Neural cell (in vitro differentiated cells): ENCODE data around the gene DGKB.

Source experiments
- EP300 ChIP-seq: fragments of 450-650 bp; conservative IDR thresholded peaks from 2 replicates; pipeline ENCODE4 v1.6.1; 2014; ENCODE audit warnings: antibody characterized with exemption, mild to moderate bottlenecking, moderate library complexity; ENCODE audit not compliant: poor library complexity, severe bottlenecking
- EZH2 ChIP-seq: fragments of 200-600, 300-800 bp; shearing (Covaris generic), sonication (generic); IDR thresholded peaks from 2 replicates; pipeline ENCODE4 v1.6.1; 2014; ENCODE audit warnings: antibody characterized with exemption, low read length, borderline replicate concordance, mild to moderate bottlenecking; ENCODE audit not compliant: insufficient read depth, poor library complexity, severe bottlenecking
- MXI1 ChIP-seq: fragments of 450-650 bp; conservative IDR thresholded peaks from 2 replicates; pipeline ENCODE4 v1.6.1; 2014; ENCODE audit warnings: antibody characterized with exemption, mild to moderate bottlenecking; ENCODE audit not compliant: poor library complexity, severe bottlenecking
- POLR2AphosphoS5 ChIP-seq: IDR thresholded peaks from 2 replicates; pipeline ENCODE4 v1.6.1; 2012
- RAD21 ChIP-seq: fragments of 450-650 bp; conservative IDR thresholded peaks from 2 replicates; pipeline ENCODE4 v1.6.1; 2014; ENCODE audit warnings: antibody characterized with exemption, mild to moderate bottlenecking, moderate library complexity
- TF ChIP-seq, protein P1 (sequence below): fragments of 450-650 bp; IDR thresholded peaks from 2 replicates; pipeline ENCODE4 v1.5.1; 2014; ENCODE audit warnings: antibody characterized with exemption, mild to moderate bottlenecking, moderate library complexity; ENCODE audit not compliant: poor library complexity, severe bottlenecking
- TF ChIP-seq, protein P2 (sequence below): IDR thresholded peaks from 2 replicates; pipeline ENCODE4 v1.6.1; 2012; ENCODE audit warnings: borderline replicate concordance

- TF ChIP-seq, protein P1, sequence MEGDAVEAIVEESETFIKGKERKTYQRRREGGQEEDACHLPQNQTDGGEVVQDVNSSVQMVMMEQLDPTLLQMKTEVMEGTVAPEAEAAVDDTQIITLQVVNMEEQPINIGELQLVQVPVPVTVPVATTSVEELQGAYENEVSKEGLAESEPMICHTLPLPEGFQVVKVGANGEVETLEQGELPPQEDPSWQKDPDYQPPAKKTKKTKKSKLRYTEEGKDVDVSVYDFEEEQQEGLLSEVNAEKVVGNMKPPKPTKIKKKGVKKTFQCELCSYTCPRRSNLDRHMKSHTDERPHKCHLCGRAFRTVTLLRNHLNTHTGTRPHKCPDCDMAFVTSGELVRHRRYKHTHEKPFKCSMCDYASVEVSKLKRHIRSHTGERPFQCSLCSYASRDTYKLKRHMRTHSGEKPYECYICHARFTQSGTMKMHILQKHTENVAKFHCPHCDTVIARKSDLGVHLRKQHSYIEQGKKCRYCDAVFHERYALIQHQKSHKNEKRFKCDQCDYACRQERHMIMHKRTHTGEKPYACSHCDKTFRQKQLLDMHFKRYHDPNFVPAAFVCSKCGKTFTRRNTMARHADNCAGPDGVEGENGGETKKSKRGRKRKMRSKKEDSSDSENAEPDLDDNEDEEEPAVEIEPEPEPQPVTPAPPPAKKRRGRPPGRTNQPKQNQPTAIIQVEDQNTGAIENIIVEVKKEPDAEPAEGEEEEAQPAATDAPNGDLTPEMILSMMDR = no peak
- TF ChIP-seq EZH2 (no peak), POLR2AphosphoS5 (no peak), RAD21 (no peak), EP300 (no peak), MXI1 (no peak)
- TF ChIP-seq, protein P2, sequence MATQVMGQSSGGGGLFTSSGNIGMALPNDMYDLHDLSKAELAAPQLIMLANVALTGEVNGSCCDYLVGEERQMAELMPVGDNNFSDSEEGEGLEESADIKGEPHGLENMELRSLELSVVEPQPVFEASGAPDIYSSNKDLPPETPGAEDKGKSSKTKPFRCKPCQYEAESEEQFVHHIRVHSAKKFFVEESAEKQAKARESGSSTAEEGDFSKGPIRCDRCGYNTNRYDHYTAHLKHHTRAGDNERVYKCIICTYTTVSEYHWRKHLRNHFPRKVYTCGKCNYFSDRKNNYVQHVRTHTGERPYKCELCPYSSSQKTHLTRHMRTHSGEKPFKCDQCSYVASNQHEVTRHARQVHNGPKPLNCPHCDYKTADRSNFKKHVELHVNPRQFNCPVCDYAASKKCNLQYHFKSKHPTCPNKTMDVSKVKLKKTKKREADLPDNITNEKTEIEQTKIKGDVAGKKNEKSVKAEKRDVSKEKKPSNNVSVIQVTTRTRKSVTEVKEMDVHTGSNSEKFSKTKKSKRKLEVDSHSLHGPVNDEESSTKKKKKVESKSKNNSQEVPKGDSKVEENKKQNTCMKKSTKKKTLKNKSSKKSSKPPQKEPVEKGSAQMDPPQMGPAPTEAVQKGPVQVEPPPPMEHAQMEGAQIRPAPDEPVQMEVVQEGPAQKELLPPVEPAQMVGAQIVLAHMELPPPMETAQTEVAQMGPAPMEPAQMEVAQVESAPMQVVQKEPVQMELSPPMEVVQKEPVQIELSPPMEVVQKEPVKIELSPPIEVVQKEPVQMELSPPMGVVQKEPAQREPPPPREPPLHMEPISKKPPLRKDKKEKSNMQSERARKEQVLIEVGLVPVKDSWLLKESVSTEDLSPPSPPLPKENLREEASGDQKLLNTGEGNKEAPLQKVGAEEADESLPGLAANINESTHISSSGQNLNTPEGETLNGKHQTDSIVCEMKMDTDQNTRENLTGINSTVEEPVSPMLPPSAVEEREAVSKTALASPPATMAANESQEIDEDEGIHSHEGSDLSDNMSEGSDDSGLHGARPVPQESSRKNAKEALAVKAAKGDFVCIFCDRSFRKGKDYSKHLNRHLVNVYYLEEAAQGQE = no peak
These were observed 705.3 kb downstream of the DGKB start for GRCh38 chr7:14197280-14197679.
